Panc1 (cell line): ENCODE results near the gene RAB6B. TPM values are rescaled to one million over a fixed set of nuclear protein-coding genes. Genes with fewer than 3 reads are reported as not detected.

ENCODE experiments used
- ATAC-seq: fragments of 200-7000 bp; cut with Tn5 transposase; 2 replicates; pipeline ENCODE4 v1.9.1; 2020; ENCODE audit warnings: mild to moderate bottlenecking, moderate library complexity
- BruUV-seq: library from RNA; stranded (reverse); fragments of 400-500 nt; replicated peaks from 2 replicates; lab custom pipeline; 2021; lab: Mats Ljungman, UMichigan
- CTCF ChIA-PET: fragments of 300-600 bp; sonication (Branson Sonifier 250); formaldehyde crosslinking; loops from one replicate; lab custom pipeline; 2022; ENCODE audit warnings: antibody characterized with exemption; lab: Charles Lee
- POLR2A ChIA-PET: fragments of 300-600 bp; sonication (Branson Sonifier 250); formaldehyde crosslinking; loops from one replicate; lab custom pipeline; 2022; ENCODE audit warnings: antibody characterized with exemption; lab: Charles Lee
- DNase-seq: peaks from one replicate; pipeline ENCODE4 v3.0.0-alpha.2; 2010; ENCODE audit warnings: low read depth, low spot score
- H3K27ac ChIP-seq: 2 replicates; pipeline ENCODE4 v1.5.1; 2011; ENCODE audit warnings: mild to moderate bottlenecking, low read length, inconsistent platforms
- H3K27me3 ChIP-seq: fragments of 200-500 bp; sonication (Bioruptor generic); 2 replicates; pipeline ENCODE4 v1.6.0; 2014; ENCODE audit warnings: low read length, inconsistent platforms; ENCODE audit not compliant: control insufficient read depth, insufficient read depth
- H3K36me3 ChIP-seq: fragments of 200-500 bp; sonication (Bioruptor generic); 2 replicates; pipeline ENCODE4 v1.5.1; 2014; ENCODE audit warnings: inconsistent platforms, mild to moderate bottlenecking, low read length, moderate library complexity; ENCODE audit not compliant: control insufficient read depth, insufficient read depth
- H3K4me1 ChIP-seq: 2 replicates; pipeline ENCODE4 v1.5.1; 2011; ENCODE audit warnings: inconsistent platforms, mild to moderate bottlenecking, low read length, moderate library complexity; ENCODE audit not compliant: control insufficient read depth, insufficient read depth
- H3K4me3 ChIP-seq, 2 experiments: 2 replicates each; pipeline ENCODE4 v1.5.1; 2011 to 2012; ENCODE audit warnings: low read depth in 2 of 2, low read length in 2 of 2, mild to moderate bottlenecking in 2 of 2, inconsistent platforms in 1 of 2, moderate library complexity in 1 of 2
- H3K9me3 ChIP-seq: fragments of 200-500 bp; sonication (Bioruptor generic); 2 replicates; pipeline ENCODE4 v1.5.1; 2014; ENCODE audit warnings: low read depth, mild to moderate bottlenecking, inconsistent platforms, low read length, moderate library complexity; ENCODE audit not compliant: control insufficient read depth, insufficient read depth
- POLR2AphosphoS5 ChIP-seq: IDR thresholded peaks from 2 replicates; pipeline ENCODE4 v1.6.1; 2012; ENCODE audit warnings: mild to moderate bottlenecking, low read depth, low read length, moderate library complexity
- SIN3A ChIP-seq: IDR thresholded peaks from 2 replicates; pipeline ENCODE4 v1.6.1; 2012; ENCODE audit warnings: low read depth, mild to moderate bottlenecking, low read length, moderate library complexity, borderline replicate concordance; ENCODE audit not compliant: insufficient read depth
- TCF7L2 ChIP-seq: IDR thresholded peaks from 2 replicates; pipeline ENCODE4 v1.6.1; 2011; ENCODE audit warnings: mild to moderate bottlenecking, low read depth, low read length, inconsistent platforms
- in situ Hi-C: cut with HindIII; loops from 2 replicates; pipeline ENCODE4 v1.10.0; 2016; ENCODE audit warnings: low sequenced_read_pairs, low pct_unique_long_range_greater_than_20kb
- intact Hi-C: fragments of 100-400 bp; cut with micrococcal nuclease; formaldehyde crosslinking; loops from one replicate; pipeline ENCODE4 v1.10.0; 2022; ENCODE audit not compliant: unreplicated experiment
- total RNA-seq: library from RNA; stranded (reverse); gene quantifications from one replicate; pipeline ENCODE4 v1.2.1, GENCODE V29; 2021; ENCODE audit not compliant: unreplicated experiment
- TF ChIP-seq, protein P1 (sequence below): fragments of 450-650 bp; IDR thresholded peaks from 2 replicates; pipeline ENCODE4 v1.5.1; 2017; ENCODE audit warnings: mild to moderate bottlenecking
- TF ChIP-seq, protein P2 (sequence below), 2 experiments: IDR thresholded peaks; 2 replicates each; pipeline ENCODE4 v1.6.1; 2011 to 2012; ENCODE audit warnings: low read depth in 2 of 2, control low read depth in 1 of 2, low read length in 1 of 2, mild to moderate bottlenecking in 1 of 2, moderate library complexity in 1 of 2; ENCODE audit not compliant: insufficient read depth in 1 of 2

RAB6B gene
- total RNA-seq, 1 experiment from 2014 or later, result 49.2 TPM

DNA sequence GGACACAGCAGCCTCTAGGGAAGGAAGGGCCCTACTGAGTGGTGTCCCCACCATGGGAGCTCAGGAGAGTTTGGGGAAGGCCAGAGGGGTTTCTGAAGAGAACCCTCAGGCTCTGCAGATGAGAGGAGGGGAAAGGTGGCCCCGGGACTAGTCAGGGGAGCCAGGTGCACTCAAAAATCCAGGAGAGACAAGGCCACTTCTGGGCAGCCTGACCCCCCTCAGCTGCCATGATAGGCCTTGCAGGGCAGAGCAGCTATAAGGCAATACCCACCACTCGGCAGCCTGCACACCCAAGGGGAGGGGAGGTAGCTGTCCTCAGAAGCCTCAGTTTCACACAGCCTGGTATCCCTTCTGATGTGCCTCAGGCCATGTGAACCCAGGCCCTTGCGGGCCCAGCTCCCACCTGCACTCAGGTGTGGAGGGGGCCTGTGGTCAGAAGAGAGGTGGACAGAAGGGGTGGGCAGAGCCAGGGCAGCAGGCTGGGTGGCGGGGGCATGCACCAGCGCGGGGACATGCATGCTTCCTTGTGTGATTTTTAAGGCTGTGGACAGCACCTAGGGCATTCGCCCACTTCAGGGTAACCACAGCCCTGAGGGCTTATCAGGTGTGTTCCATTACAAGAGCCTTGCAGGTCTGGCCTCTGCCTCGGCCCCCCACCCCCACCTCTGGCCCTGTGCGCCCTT lies 55.5 kb downstream of the RAB6B start:
- in situ Hi-C loops, result no loop called here
- CTCF ChIA-PET, result no interaction called here

DNA sequence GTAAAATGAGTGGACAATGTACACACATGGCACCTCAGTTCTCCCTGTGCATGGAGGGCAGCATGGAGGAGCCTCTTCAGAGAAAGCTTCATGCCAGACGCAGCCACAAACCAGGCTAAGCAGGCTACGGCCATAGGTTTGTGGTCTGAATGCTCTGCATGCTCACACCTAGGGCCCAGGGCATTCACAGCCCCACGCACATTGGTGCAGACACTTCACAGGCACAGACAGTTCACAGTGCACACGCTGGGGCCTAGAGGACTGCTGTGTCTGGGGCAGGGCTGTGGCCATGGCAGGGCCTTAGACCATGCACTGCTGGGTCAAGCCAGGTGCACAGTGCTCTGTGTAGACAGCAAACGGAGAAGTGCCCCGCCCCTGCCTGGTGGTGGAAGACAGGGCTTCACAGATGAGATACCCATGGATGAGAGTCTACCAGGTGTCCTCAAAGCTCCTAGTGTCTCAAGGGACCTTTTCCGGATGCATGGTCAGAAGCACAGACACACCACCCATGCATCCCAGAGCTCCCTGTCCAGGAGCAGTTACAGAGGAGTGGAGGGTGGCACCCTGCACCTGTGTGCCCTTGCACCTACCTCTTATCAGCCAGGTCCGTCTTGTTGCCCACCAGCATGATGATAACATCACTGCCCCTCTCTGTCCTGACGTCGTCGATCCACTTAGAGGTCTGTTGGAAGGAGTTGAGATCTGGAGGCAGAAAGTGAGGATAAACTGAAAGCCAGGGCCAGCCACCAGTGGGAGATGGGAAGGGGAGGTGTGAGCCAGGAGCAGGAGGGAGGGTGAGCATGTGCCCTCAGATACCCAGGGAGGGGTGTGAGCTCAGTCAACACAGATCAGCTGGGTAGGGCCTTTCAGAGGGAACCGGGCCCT lies 56.5 kb downstream of the RAB6B start:
- H3K27me3 ChIP-seq, result no peaks in the 10 kb centered on the region
- ChIA-PET POLR2A (no interaction called here), CTCF (no interaction called here)
- in situ Hi-C loops, result no loop called here
- no peak for DNase-seq
- intact Hi-C loops, result no loop called here
- 0 out of 2 replicates have a peak, but pooled peaks have one; percentile 12 for ATAC-seq
- no peak overlapping the region for H3K27ac ChIP-seq
- no peak overlapping the region for H3K4me3 ChIP-seq
- no peaks in the 10 kb centered on the region for H3K36me3 ChIP-seq
- TF ChIP-seq TCF7L2, result no peak
- TF ChIP-seq, protein P1, sequence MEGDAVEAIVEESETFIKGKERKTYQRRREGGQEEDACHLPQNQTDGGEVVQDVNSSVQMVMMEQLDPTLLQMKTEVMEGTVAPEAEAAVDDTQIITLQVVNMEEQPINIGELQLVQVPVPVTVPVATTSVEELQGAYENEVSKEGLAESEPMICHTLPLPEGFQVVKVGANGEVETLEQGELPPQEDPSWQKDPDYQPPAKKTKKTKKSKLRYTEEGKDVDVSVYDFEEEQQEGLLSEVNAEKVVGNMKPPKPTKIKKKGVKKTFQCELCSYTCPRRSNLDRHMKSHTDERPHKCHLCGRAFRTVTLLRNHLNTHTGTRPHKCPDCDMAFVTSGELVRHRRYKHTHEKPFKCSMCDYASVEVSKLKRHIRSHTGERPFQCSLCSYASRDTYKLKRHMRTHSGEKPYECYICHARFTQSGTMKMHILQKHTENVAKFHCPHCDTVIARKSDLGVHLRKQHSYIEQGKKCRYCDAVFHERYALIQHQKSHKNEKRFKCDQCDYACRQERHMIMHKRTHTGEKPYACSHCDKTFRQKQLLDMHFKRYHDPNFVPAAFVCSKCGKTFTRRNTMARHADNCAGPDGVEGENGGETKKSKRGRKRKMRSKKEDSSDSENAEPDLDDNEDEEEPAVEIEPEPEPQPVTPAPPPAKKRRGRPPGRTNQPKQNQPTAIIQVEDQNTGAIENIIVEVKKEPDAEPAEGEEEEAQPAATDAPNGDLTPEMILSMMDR, result no peak
- TF ChIP-seq, protein P2, sequence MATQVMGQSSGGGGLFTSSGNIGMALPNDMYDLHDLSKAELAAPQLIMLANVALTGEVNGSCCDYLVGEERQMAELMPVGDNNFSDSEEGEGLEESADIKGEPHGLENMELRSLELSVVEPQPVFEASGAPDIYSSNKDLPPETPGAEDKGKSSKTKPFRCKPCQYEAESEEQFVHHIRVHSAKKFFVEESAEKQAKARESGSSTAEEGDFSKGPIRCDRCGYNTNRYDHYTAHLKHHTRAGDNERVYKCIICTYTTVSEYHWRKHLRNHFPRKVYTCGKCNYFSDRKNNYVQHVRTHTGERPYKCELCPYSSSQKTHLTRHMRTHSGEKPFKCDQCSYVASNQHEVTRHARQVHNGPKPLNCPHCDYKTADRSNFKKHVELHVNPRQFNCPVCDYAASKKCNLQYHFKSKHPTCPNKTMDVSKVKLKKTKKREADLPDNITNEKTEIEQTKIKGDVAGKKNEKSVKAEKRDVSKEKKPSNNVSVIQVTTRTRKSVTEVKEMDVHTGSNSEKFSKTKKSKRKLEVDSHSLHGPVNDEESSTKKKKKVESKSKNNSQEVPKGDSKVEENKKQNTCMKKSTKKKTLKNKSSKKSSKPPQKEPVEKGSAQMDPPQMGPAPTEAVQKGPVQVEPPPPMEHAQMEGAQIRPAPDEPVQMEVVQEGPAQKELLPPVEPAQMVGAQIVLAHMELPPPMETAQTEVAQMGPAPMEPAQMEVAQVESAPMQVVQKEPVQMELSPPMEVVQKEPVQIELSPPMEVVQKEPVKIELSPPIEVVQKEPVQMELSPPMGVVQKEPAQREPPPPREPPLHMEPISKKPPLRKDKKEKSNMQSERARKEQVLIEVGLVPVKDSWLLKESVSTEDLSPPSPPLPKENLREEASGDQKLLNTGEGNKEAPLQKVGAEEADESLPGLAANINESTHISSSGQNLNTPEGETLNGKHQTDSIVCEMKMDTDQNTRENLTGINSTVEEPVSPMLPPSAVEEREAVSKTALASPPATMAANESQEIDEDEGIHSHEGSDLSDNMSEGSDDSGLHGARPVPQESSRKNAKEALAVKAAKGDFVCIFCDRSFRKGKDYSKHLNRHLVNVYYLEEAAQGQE (IDR thresholded peaks at IDR 0.05; ENCODE audit: insufficient read depth in 1 of 2, low read depth in 2 of 2, low read length in 1 of 2), result no peak
- no peak for TF ChIP-seq POLR2AphosphoS5
- TF ChIP-seq SIN3A, result no peak
- BruUV-seq, result no TSS peak
- H3K9me3 ChIP-seq, result no peaks in the 10 kb centered on the region
- no peaks in the 10 kb centered on the region for H3K4me1 ChIP-seq

More for the DNA sequence above, 55.5 kb downstream of the RAB6B start:
- no peak overlapping the region for H3K27ac ChIP-seq
- H3K4me1 ChIP-seq, result no peaks in the 10 kb centered on the region
- H3K36me3 ChIP-seq, result no peaks in the 10 kb centered on the region
- H3K4me3 ChIP-seq, result no peak overlapping the region
- intact Hi-C loops, result no loop called here
- TF ChIP-seq TCF7L2 (no peak), SIN3A (no peak), POLR2AphosphoS5 (no peak)
- TF ChIP-seq, protein P2 (IDR thresholded peaks at IDR 0.05; ENCODE audit: insufficient read depth in 1 of 2, low read depth in 2 of 2, low read length in 1 of 2), result no peak
- TF ChIP-seq, protein P1, result no peak
- ATAC-seq, result no peak
- POLR2A ChIA-PET, result no interaction called here
- no peak for DNase-seq
- no peaks in the 10 kb centered on the region for H3K27me3 ChIP-seq
- H3K9me3 ChIP-seq, result no peaks in the 10 kb centered on the region
- no TSS peak for BruUV-seq
